ENCODE measurements around the gene CORIN.
A peak's percentile ranks its signal among the peaks of the same experiment; 100 is the strongest.

Gene CORIN

GRCh38 chr4:47672696-47673095 lies 165.2 kb downstream of the CORIN start:
- no peak for DNase-seq

DNA sequence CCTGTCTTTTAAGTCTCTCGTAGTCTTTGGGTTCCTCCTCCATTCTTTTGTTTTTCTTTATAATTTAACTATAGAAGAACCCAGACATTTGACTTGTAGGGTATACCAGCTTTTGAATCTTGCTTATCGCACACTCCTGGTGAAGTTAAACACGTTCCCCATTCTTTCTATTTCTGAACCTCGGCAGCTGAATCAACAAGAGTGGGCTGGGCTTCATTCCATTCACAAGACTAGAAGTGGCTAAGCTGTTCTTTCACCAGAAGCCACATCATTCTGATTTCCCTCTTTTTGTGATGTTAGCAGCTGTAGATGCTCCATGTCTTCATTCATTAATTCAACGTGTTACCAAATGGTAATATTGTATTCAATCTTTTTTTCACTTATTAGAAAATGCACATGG lies 167.9 kb downstream of the CORIN start:
- DNase-seq: no peak

DNA sequence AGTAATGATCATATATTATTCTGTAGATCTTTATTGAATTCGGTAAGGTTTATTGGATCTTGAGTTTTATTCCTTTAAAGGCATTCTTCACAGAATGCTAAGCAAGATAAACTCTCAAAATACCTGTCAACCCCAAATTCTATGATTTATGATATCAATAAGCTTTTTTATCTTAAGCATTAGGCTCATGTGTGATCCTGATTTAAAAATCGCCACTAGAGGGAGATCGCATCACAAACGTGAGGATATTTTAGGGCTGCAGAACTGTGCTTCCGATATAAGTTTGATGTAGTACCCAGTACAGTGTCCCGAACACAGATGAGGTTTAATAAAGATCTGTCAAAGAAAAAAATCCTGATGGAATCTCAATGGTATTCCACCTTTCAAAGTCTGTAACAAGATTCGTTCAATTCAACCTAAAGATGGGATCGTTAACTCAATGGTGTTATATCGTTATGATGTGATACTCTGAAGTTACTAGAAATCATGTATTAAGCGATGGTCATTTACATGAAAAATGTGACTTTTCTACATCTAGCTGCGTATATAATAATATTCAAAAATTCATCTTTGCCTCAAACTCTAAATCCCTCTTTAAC lies 169.0 kb downstream of the CORIN start:
- DNase-seq: peak; percentile 49

DNA sequence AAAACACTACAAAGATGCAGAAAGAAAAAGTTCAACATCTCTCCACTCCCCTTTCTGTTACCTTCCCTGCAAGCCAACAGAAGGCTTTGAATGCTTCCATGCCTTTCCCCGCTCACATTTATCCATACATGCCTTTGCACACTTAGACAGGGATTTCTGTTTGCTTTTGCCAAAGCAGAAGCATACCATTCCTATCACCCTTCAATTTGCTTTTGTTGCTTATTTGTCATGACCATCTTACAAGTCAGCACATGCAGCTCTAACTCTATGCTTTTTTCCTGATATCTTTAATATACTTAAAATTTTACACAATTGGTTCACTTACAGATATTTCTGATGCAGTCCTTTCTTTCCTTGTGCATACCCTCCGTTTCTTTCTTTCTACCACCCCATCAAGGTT lies 169.6 kb downstream of the CORIN start:
- no peak for DNase-seq

DNA sequence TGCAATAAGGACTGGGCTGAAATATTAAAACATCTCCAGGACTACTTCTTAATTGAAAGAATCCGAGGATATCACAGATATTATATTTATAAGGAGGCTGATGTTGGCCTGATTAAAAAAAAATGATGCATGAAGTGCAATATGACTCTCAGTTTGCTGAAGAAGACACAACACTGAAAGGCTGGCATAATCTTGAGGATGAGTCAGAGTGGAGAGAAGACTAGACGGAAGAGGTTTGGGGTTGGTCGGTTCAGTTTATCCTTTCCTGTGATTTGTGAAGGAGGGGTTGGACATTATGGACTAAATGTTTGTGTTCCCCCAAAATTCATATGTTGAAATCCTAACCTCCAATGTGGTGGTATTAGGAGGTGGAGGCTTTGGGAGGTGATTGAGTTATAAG lies 170.3 kb downstream of the CORIN start:
- no peak for DNase-seq

- DNase-seq: no peak
These were observed 173.6 kb downstream of the CORIN start for GRCh38 chr4:47664051-47664826.

DNA sequence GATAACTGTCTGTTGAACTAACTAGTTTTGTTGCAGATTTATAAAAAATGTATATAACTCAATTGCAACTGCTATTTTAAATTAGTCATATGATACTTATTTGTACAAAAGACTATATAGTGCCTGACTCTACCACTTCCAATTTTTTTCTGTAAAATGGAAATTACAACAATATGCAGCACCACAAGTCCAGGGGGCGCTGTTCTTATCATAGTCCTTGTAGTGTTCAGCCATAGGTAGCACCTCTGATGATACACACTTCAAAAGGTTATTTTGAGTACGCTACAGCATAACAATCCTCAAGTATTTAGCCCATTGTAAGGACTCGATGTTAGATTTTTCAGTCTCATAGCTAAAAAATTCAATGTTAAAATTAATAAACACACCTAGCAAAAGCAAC lies 174.9 kb downstream of the CORIN start:
- DNase-seq: peak; percentile 4

- DNase-seq: no peak
These were observed 176.1 kb downstream of the CORIN start for GRCh38 chr4:47661741-47662140.

DNA sequence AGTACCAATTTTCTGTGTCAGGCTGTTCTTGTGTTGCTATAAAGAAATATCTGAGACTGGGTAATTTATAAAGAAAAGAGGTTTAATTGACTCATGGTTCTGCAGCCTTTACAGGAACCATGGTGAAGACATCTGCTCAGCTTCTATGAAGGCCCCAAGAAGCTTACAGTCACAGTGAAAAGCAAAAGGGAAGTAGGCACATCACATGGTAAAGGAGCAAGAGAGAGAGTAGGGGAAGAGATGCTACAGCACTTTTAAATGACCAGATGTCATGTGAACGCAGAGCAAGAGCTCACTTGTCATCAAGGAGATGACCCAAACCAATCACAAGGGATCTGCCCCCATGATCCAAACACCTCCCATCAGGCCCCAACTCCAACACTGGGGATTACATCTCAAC lies 178.5 kb downstream of the CORIN start:
- no peak for DNase-seq

DNA sequence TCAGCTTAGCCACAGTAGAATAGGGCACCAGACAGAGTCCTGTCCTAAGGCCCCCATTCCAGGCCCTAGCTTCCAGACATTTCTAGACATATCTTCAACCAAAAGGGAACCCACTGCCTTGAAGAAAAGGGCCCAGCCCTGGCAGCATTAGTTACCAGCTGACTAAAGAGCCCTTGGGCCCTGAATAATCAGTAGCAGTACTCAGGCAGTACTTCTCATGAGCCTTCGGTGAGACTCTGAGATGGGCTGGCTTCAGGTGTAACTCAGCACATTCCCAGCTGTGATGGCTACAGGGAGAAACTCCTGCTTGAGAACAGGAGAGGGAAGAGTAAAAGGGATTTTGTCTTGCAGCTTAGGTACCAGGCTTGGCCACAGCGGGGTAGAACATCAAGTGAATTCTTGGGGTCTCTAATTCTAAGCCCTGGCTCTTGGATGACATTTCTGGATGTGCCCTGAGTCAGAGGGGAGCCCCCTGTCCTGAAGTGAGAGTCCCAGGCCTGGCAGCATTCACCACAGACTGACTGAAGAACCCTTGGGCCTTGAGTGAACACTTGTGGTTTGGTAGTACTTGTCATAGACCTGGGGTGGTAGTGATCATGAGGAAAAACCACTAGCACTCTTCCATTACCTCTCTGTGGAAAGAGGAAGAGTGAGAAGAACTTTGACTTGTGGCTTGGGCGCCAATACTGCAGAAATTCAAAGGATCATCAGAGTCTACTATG lies 182.7 kb downstream of the CORIN start:
- DNase-seq: no peak

DNA sequence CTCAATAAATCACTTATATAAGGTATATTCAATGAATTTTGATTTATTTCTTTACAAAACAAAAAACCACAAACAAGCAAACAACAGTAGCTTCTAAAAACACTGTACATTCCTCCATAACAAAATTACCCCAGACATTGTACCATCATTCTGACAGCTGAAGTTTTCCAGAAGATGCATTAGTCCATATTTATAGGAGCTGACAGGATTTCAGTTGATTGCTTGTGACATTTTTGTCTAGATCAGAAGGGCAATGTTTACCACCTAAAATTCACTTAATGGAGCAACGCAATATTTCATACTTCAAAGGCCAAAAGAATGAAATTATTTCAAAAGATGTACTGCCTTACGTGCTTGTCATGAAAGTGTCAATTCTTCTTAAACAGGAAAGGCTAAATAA lies 185.8 kb downstream of the CORIN start:
- no peak for DNase-seq

DNA sequence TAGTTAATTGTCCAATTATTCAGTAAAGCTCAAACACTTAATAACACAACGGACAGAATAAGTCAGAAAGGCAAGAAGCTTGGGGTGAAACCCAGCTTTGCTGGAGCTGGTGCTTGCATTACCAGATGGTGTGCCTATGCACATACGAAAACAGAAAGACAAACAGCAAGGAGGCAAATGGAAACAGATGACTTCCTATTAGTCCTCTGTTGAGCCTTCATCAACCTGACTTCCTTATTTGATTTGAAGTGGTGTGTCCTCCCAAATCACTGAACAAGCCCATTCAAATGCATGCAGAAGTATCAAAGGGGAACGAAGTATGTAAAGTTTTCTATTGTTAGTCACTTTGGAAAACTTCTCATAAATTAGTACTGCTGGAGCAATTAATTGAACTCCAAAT lies 186.6 kb downstream of the CORIN start:
- no peak for DNase-seq

GRCh38 chr4:47650584-47651130 lies 187.2 kb downstream of the CORIN start:
- no peak for DNase-seq

DNA sequence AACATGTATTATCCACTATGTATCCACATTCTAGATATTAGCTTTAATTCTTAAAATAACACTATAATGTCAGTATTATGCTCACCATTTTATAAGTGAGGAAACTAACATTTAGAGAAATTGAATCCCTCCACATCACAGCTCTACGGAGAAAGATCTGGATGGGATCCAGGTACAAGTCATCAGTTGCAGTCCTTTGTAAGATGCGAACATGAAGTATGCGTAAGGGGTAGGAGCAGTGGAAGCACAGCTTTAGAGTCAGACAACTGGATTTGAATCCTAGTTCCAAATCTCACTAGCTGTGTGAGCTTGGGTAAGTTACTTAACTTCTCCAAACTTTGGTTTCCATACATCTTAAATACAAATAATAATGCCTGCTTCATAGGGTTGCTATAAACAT lies 190.3 kb downstream of the CORIN start:
- DNase-seq: no peak

- no peak for DNase-seq
These were observed 190.8 kb downstream of the CORIN start for GRCh38 chr4:47647029-47647428.

- peak; percentile 20 for DNase-seq
These were observed 191.5 kb downstream of the CORIN start for GRCh38 chr4:47646372-47646771.

- DNase-seq: no peak
These were observed 194.0 kb downstream of the CORIN start for GRCh38 chr4:47643845-47644244.

DNA sequence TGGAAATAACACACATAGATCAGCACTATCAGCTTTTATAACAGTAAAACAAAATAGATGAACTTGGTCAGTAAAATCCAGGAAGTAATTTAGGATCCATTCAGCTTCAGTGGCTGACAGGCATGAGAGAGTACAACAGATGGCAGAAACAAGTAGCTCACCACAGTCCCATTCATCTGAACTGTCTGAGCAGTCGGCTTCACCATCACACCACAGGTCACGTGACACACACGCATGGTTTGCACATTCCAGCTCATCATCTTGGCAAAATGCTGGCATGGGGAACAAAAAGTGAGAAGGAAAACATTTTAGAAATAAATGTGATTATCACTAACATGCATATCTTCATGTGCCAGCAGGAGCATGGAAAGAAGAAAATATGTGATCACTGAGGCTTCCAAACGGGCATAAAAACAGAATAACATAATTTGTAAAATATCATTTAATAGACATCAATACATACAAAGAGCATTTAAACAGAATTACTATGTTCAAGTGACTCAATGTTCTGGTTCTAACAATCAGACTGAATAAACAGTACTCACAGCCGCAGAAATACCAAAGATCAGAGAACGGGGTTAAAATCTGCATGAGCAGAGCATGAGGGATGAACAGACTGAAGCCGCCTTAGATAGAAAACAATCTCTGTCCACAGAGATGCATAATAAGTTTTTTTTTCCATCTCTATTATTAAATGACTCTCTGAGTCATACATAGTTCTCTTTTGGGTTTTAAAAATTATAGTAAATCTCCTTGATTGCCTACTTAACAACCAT lies 194.7 kb downstream of the CORIN start:
- DNase-seq: peak; percentile 45

GRCh38 chr4:47642191-47642830 lies 195.6 kb downstream of the CORIN start:
- no peak for DNase-seq

GRCh38 chr4:47641755-47642154 lies 196.1 kb downstream of the CORIN start:
- peak; percentile 9 for DNase-seq

DNA sequence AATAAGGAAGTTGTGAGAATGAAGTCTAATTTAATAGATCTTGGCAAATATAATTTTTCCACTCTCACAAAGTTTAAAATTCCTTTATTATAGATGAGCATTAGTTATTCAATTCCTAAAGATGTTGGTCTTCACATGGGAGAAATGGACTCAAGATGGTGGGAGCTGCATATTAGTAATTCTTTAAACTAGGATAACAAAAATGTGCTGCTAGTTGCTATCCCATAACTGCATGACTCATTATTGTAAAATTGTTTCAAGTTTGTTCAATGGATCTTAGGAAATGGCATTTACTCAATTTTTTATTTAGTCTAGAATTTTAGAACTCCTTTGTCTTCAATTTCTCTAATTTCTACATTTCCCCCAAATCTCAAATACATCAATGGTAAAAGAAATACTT lies 197.0 kb downstream of the CORIN start:
- DNase-seq: peak; percentile 34

GRCh38 chr4:47639531-47639930 lies 198.3 kb downstream of the CORIN start:
- peak; percentile 42 for DNase-seq

DNA sequence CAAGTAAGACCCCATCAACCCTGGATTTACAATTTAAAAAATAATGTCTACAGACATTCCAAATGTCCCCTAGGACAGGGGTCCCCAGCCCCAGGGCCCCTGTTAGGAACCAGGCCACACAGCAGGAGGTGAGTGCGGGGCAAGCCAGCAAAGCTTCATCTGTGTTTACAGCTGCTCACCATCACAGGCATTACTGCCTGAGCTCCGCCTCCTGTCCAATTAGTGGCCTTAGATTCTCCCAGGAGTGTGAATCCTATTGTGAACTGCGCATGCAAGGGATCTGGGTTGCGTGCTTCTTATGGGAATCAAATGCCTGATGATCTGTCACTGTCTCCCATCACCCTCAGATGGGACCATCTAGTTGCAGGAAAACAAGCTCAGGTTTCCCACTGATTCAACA lies 206.7 kb downstream of the CORIN start:
- DNase-seq: no peak

Measured in EL (cell line).